Ovary (tissue), 3 donors: Measurements from ENCODE around the gene PDIA6.

Experiments used
- CTCF ChIP-seq, 3 donors: fragments of 450-650 bp in 2 of 3; fragments of 200-600 bp in 1 of 3; IDR thresholded peaks; one replicate each; pipeline versions ENCODE4 v1.5.1 to v1.8.0; 2016 to 2022; ENCODE audit warnings: antibody characterized with exemption in 3 of 3, mild to moderate bottlenecking in 1 of 3
- EP300 ChIP-seq: sonication (generic); formaldehyde crosslinking; IDR thresholded peaks from one replicate; pipeline ENCODE4 v1.6.1; 2017; ENCODE audit warnings: antibody characterized with exemption
- POLR2A ChIP-seq: fragments of 450-650 bp; IDR thresholded peaks from one replicate; pipeline ENCODE4 v1.6.1; 2017; ENCODE audit warnings: antibody characterized with exemption, mild to moderate bottlenecking, moderate library complexity
- donor health status: DM: no; HTN: no; CAD: no.

- TF ChIP-seq CTCF (IDR thresholded peaks at IDR 0.05) (no peak), POLR2A (no peak), EP300 (no peak)
Observed at GRCh38 chr2:10837298-10838266, 25.0 kb upstream of the PDIA6 start.
